Urinary bladder (tissue), 4 donors: Measurements from ENCODE around the gene HLA-DOA. TPM values are rescaled to one million over a fixed set of nuclear protein-coding genes. Genes with fewer than 3 reads are reported as not detected.
A peak's percentile ranks its signal among the peaks of the same experiment; 100 is the strongest.

Source experiments
- DNase-seq: peaks from one replicate; pipeline ENCODE4 v3.0.0-alpha.2; 2015; ENCODE audit errors: extremely low spot score
- H3K27ac ChIP-seq: one replicate; pipeline ENCODE4 v1.5.1; 2013; ENCODE audit warnings: low read depth, mild to moderate bottlenecking, moderate library complexity
- H3K36me3 ChIP-seq: one replicate; pipeline ENCODE4 v1.6.1; 2013; ENCODE audit warnings: mild to moderate bottlenecking, moderate library complexity; ENCODE audit not compliant: insufficient read depth
- H3K4me1 ChIP-seq: one replicate; pipeline ENCODE4 v1.6.1; 2013; ENCODE audit warnings: mild to moderate bottlenecking, moderate library complexity; ENCODE audit not compliant: insufficient read depth
- H3K4me3 ChIP-seq: one replicate; pipeline ENCODE4 v1.5.1; 2013; ENCODE audit warnings: low read depth, low read length
- WGBS: extraction: QIAGEN DNeasy Blood & Tissue Kit; methylation state at CpG from one replicate; pipeline ENCODE4 v1.1.7; 2013; 5-methylcytosine and 5-hydroxymethylcytosine counted together
- polyA plus RNA-seq: library from polyadenylated mRNA; stranded (reverse); fragments of 200-250 nt; gene quantifications from one replicate; pipeline ENCODE4 v1.2.3, GENCODE V29; 2013
- total RNA-seq: library from RNA; depleted of rRNA; stranded (reverse); fragments of >200 nt; gene quantifications from one replicate; pipeline ENCODE4 v1.2.3, GENCODE V29; 2014
- donor health status: healthy with polysubstance abuse.
- donor health status: healthy.

Gene HLA-DOA
- total and polyA plus RNA-seq, 2 donors: 2.7 to 5.7 TPM

- WGBS: under 1% methylated on average over 43 of the region's 43 CpGs
- Histone ChIP-seq H3K36me3 (peaks cover 12% of the 10 kb centered on the region), H3K4me1 (no peaks in the 10 kb centered on the region), H3K4me3 (peak overlapping the region; percentile 76), H3K27ac (peak overlapping the region; percentile 100)
- DNase-seq: peak; percentile 69
These were observed 38.8 kb downstream of the HLA-DOA start for GRCh38 chr6:32970413-32971241.

DNA sequence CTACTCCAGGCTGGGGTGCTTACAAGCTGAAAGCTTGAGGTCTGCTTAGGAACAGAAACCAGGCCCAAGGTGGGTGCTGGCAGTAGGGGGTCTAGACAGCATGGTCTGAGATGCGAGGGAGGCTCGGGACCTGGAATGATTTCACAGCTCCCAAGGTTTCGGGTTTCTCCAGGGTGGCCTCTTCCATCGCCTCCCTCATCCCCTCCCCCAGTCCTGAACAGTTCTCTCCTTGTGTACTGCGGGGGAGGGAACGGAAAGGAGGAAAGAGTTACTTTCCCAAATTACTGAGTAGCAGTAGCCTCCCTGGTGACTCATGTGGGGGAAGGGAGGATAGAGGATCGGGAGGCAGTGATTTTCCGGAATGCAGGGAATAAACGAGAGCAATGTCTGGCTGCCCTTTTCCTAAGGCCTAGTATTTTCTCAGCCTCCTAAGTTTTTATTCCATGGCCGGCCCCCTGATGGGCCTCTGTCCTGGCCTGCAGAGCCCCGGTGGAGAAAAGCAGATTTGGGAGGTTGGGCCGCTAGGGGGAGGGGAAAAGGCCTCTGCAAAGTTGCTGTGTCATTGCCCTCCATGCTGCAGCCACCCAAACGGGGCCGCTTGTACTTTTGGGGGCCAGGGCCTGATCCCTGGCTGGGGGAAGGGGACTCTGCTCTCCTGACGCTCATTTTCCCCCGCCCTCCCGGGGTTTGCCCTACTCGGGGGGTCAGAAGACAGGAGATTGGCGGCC, 39.5 kb downstream of the HLA-DOA start:
- DNase-seq: peak; percentile 76
- Histone ChIP-seq H3K4me3 (peak overlapping the region; percentile 76), H3K27ac (peak overlapping the region; percentile 100), H3K36me3 (peaks cover 12% of the 10 kb centered on the region), H3K4me1 (no peaks in the 10 kb centered on the region)
- WGBS: under 1% methylated on average over 19 of the region's 19 CpGs

GRCh38 chr6:32968867-32969684, 40.3 kb downstream of the HLA-DOA start:
- H3K36me3 ChIP-seq: peaks cover 6% of the 10 kb centered on the region
- peak; percentile 53 for DNase-seq
- no peaks in the 10 kb centered on the region for H3K4me1 ChIP-seq
- peak overlapping the region; percentile 76 for H3K4me3 ChIP-seq
- peak overlapping the region; percentile 100 for H3K27ac ChIP-seq
- WGBS: under 1% methylated on average over 40 of the region's 40 CpGs

GRCh38 chr6:32968093-32968866, 41.1 kb downstream of the HLA-DOA start, which contains the start of gene BRD2:
Gene BRD2, plus strand, starts transcription at chr6:32968594. Its CDS starts 4,305 bp downstream, at chr6:32972899.
- H3K36me3 ChIP-seq: peaks cover 6% of the 10 kb centered on the region
- WGBS: under 1% methylated on average over 62 of the region's 62 CpGs
- H3K4me3 ChIP-seq: peak within 1 kb of the TSS; percentile 76
- H3K27ac ChIP-seq: peak within 1 kb of the TSS; percentile 100
- DNase-seq: peak; percentile 96
- H3K4me1 ChIP-seq: no peaks in the 10 kb centered on the region

GRCh38 chr6:32967151-32968091, 42.0 kb downstream of the HLA-DOA start:
- no peaks in the 10 kb centered on the region for H3K4me1 ChIP-seq
- peak overlapping the region; percentile 100 for H3K27ac ChIP-seq
- peak overlapping the region; percentile 76 for H3K4me3 ChIP-seq
- peak; percentile 28 for DNase-seq
- peaks cover 2% of the 10 kb centered on the region for H3K36me3 ChIP-seq
- 3% methylated on average over 16 of the region's 16 CpGs for WGBS

GRCh38 chr6:32964776-32965175, 44.6 kb downstream of the HLA-DOA start:
- no peaks in the 10 kb centered on the region for H3K36me3 ChIP-seq
- WGBS: 84% methylated on average over 5 of the region's 5 CpGs
- DNase-seq: no peak
- no peak overlapping the region for H3K27ac ChIP-seq
- H3K4me1 ChIP-seq: no peaks in the 10 kb centered on the region
- H3K4me3 ChIP-seq: no peak overlapping the region

DNA sequence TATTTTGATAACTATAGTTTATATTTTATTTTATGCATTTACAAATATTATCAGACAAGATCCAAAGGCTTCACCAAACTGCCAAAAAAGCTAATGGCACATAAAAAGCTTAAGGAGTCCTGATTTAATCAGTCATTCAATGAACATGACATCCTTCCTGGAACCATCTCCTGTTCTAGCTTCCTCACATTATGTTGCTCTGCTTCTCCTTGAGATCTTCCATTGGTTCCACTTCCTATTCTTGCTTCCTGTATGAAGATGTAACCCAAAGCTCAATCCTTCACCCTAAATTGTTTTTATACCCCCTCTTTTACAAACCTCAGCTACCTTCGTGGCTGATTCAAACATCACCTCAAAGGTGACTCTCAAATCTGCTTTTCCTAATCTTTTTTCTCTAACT, 45.5 kb downstream of the HLA-DOA start:
- no peak for DNase-seq
- no peak overlapping the region for H3K27ac ChIP-seq
- no peaks in the 10 kb centered on the region for H3K36me3 ChIP-seq
- no peaks in the 10 kb centered on the region for H3K4me1 ChIP-seq
- WGBS: 74% methylated on average over 1 of the region's 1 CpG
- H3K4me3 ChIP-seq: no peak overlapping the region

DNA sequence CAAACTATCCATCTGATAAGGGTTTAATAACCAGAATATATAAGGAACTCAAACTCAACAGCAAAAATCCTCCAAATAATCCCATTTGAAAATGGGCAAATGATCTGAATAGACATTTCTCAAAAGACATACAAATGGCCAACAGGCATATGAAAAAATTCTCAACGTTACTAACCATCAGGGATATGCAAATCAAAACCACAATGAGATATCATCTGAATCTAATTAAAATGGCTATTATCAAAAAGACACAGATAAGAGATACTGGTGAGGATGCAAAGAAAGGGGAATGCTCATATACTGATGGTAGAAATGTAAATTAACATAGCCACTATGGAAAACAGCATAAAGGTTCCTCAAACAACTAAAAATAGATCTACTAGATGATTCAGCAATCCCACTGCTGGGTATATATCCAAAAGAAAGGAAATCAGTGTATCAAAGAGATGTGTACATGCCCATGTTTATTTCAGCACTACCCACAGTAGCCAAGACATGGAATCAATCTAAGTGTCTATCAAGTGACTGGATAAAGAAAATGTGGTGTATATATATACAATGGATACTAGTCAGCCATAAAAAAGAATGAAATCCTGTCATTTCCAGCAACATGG, 47.1 kb downstream of the HLA-DOA start:
- Histone ChIP-seq H3K4me1 (no peaks in the 10 kb centered on the region), H3K4me3 (no peak overlapping the region), H3K36me3 (no peaks in the 10 kb centered on the region), H3K27ac (no peak overlapping the region)
- no peak for DNase-seq
- WGBS: 73% methylated on average over 1 of the region's 1 CpG

DNA sequence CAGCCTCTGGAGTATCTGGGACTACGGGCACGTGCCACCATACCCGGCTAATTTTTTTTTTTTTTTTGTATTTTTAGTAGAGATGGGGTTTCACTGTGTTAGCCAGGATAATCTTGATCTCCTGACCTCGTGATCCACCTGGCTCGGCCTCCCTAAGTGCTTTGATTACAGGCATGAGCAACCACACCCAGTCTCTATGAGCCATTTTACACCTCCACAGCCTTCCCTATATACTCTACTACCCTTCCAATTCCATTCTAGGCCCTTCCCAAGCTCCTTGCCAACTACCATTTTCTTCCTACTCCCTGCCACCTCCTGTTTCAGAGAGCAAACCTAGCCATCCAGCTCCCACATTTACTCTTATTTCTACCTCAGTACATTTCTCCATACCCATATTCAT, 48.8 kb downstream of the HLA-DOA start:
- no peak for DNase-seq
- Histone ChIP-seq H3K36me3 (no peaks in the 10 kb centered on the region), H3K27ac (no peak overlapping the region), H3K4me3 (no peak overlapping the region), H3K4me1 (no peaks in the 10 kb centered on the region)
- whole genome bisulfite sequencing: 93% methylated on average over 5 of the region's 5 CpGs

DNA sequence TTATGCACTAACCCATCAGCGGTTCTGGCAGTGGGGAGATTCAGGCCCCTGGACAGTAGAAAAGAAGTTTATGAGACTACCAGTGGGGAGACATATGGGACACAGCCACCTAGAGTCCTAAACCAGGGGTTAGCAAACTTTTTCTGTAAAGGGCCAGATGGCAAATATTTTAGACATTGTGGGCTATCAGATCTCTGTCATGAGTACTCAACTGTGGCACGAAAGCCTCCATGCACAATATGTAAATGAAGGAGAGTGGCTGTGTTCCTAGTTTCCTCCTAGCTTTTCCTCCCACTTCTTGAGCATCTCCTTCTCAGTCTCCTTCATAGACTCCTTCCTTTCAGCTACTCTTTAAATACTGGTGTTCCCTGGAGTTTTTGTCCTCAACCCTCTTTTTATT, 53.2 kb downstream of the HLA-DOA start:
- WGBS: 79% methylated on average over 2 of the region's 2 CpGs
- Histone ChIP-seq H3K27ac (no peak overlapping the region), H3K4me3 (no peak overlapping the region), H3K4me1 (peaks cover 2% of the 10 kb centered on the region), H3K36me3 (no peaks in the 10 kb centered on the region)
- DNase-seq: no peak

DNA sequence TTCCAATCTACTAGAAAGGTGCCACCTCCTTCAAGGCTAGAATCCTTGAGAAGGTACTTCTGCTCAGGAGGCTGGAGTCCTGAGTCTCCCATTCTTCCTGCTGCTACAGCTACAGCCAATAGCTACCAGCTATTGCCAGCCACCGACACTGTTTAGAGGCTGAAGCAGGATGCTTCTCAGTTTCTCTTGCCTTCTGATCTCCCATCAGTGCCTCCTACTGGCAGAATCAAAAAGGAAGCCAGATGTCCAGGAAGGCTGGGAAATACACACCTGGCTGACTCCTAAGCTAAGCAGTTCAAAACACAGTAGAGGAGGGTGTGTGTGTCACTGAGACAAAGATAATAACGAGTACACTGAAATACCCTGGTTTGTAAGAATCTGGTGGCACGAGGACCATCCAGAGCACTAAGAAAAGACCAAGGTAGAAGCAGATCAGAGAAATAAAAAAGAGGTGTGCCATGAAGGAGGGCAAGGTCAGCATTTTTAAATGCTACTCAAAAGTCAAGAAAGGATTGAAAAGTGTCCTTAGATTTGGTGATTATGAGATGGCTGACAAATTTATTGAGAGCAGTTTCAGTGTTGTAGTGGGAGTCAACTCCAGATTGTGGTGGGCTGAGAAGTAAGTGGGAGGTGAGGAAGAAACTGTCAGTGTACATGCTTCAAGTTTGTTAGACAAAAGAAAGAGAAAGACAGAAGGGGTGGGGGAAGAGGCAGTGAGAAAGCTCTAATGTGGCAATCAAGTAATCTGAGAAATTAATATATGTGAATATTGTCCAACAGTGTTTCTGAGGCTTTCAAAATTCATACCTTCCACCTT, 54.2 kb downstream of the HLA-DOA start:
- 28% methylated on average over 3 of the region's 3 CpGs for WGBS
- Histone ChIP-seq H3K4me3 (no peak overlapping the region), H3K36me3 (no peaks in the 10 kb centered on the region), H3K4me1 (peaks cover 2% of the 10 kb centered on the region), H3K27ac (no peak overlapping the region)
- no peak for DNase-seq
